COLO668 (cell line): ENCODE data around the gene PPP1R7.

Source experiments
- DNase-seq: peaks from one replicate; lab custom pipeline; 2025; ENCODE audit not compliant: unreplicated experiment; lab: John Stamatoyannopoulos, UW

Gene PPP1R7

DNA sequence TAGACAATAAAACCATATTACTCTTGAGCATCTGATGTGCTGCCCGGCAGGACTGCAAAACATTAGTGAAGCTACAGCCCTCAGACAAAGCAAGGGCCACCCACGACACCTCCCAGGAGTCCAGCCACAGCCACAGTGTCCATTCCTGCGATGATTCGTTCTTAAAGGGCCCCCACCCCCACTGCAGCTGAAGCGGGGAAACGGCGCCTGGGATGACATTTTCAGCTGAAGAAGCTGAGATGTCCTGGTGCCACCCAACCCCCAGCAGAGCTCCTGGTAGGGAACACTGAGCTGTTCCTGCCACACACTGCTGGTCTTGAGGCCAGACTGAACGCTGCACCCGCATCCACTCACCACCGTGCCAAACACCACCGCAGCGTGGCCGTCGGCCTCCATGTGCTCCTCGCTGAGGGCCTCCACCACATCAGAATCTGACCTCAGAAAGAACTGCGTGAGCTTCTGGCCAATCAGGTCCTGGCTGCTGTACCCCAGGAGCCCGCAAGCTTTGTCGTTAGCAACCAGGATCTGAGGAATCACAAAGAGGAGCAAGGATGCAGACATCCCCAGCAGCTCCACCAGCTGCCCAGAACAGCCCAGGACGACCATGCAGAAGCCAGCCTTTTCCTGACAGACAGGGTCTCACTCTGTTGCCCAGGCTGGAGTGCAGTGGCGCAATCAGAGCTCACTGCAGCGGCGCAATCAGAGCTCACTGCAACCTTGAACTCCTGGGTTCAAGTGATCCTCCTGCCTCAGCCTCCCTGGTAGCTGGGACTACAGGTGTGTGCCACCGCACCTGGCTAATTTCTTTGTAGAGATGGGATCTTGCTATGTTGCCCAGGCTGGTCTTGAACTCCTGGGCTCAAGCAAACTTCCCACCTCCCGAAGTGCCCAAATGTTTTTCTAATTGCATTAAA is 10.5 kb upstream of the PPP1R7 start:
- DNase-seq: no peak

- no peak for DNase-seq
Observed at GRCh38 chr2:241140445-241140840, 9.8 kb upstream of the PPP1R7 start.

DNA sequence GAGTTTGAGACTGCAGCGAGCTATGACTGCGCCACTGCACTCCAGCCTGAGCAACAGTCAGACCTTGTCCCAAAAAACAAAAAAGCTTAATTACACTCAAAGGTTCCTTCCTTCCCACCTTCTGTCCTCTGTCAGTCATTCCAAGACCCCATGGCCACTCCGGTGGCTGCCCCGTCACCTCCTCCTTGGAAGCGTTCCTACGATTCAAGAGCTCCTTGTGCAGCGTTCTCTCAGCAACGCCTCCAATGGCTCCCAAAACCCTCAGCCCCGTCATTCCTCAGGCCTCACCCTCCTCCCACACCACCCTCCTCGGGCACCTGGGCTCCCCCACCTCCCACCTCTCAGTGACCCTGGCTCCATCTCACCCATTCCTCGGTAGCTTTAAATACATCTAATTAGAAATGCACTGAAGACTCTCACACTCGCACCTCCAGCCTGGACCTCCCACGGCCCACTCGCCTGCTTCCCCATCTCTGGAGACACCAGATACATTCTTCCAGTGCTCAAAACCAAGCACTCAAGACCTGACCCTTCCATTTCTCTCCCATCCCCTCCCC is 9.0 kb upstream of the PPP1R7 start:
- DNase-seq: no peak

DNA sequence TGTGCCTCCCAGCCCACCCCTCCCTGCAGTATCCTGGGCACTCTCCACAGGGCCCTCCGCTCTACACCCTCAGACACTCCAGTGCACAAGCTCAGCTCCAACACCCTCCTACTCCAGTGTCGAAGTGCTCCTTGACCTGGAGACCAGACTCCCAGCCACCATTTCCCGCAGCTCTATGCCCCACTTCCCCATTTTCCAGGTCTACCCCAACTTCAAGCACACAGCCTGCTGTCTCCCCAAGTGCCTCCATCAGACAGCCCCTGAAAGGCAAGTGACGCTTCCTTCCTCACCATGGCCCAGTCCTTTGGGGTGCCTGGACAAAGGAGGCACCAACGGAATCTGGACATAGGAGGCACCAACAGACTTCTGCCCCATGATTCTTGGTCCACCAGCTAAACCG is 8.2 kb upstream of the PPP1R7 start:
- no peak for DNase-seq

DNA sequence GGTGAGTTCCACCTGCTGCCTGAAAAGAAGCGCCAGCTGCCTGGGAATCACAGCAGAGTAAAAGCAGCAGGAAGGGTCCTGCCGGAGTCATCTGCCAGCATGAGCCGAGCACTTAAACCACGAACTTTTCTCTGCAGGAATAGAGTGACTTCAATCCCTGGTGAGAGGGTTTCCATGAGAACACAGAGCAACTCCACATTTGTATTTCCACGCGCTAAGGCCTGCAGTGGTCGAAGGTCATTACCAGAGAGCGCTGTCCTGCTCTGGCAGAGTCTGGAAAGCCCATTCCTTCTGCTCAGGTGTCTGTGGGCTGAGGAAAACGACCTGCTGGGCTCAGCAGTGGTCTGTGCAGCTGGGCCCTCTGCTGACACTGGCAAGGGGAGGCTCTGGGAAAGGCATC is 7.7 kb upstream of the PPP1R7 start:
- DNase-seq: no peak

DNA sequence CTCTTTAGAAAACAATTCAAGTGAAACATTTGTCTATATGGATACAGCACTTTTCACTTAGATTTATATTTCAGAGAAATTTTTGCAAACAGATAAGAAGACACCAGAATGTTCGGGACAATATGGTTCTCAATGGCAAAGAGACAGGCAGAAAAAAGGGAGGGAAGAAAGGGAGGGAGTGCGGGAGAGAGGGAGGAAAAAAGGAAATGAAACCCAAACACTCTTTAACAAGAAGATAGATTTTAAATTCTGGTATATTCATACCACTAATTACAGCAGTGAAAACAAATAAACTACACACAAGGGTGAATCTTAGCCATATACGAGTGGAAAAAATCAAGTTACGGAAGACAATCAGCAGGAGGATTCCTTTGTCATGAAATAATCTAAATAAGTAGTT is 4.0 kb upstream of the PPP1R7 start:
- DNase-seq: no peak

GRCh38 chr2:241147336-241147735 is 2.9 kb upstream of the PPP1R7 start:
- no peak for DNase-seq

DNA sequence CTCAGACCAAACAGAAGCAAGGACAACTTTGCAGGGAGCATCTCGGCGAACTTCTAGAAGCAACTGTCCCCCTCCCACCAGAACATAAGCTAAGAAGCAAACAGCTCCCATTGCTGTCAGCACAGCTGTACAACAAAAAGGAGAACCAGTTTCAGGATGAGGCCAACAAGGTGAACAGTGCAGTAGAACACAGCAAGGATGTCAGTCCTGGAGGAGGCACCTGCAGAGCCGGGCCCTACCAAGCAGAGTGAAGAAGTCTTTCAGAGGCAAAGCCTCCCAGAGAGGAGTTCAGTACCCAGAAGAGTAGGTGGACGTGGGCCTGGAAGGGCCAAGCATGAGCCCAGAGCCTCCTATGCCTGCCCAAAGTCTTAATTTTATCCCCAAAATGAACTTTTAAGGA is 2.0 kb upstream of the PPP1R7 start:
- DNase-seq: no peak

DNA sequence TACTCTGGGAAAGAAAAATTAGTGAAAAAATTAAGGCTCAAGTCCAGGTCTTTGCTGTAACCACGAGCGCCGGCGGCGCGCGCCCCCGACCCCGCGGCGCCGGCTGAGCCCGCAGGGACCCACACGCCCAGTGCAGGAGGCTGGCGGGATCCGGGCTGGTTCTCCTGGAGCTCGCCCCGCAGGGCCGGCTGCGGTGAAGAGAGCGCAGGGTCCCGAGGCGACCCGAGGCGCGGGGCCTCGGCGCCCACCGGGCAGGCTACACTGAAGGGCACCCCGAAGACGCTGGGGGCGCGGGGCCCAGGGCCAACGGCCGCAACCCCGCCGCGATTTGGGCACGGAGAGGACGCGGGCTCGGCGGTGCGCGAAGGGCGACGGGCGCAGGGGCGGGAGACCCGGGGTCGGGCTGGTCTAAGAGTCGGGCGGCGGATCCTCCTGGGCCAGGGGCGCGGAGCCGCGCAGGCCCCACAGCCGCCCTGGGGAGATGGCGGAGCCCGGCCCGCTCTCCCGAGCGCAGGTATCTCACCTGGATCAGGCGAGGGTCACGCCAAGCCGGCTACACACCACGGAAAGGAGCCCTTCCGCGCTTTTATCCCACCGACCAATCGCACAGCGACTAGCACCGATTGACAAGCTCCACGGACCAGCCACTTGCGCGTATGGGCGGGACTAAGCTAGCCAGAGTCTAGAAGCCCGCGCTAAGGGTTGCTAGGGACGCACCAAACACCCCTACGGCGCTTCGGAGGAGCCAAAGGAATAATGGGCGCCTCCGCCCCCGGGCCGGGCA is 1.2 kb upstream of the PPP1R7 start, which contains the start of gene PASK:
PASK (minus strand) TSS at position 582 of the 784 bp plus-strand sequence. CDS start 6,440 bp downstream, outside the sequence.
- DNase-seq: peak; percentile 97

DNA sequence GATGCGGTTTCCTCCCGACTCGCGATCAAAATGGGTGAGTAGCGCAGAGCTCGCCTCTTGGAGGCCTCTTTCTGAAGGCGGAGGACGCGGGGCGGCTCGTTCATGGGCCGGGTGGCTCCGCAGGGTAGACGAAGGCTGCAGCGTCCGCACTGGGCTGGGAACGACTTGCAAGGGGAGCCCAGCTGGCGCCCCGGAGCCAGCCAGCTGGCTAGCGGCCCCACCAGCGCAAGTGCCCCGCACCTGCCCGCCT is 667 bp upstream of the PPP1R7 start:
- DNase-seq: no peak

- no peak for DNase-seq
Observed at GRCh38 chr2:241150660-241151530, 628 bp downstream of the PPP1R7 start.

DNA sequence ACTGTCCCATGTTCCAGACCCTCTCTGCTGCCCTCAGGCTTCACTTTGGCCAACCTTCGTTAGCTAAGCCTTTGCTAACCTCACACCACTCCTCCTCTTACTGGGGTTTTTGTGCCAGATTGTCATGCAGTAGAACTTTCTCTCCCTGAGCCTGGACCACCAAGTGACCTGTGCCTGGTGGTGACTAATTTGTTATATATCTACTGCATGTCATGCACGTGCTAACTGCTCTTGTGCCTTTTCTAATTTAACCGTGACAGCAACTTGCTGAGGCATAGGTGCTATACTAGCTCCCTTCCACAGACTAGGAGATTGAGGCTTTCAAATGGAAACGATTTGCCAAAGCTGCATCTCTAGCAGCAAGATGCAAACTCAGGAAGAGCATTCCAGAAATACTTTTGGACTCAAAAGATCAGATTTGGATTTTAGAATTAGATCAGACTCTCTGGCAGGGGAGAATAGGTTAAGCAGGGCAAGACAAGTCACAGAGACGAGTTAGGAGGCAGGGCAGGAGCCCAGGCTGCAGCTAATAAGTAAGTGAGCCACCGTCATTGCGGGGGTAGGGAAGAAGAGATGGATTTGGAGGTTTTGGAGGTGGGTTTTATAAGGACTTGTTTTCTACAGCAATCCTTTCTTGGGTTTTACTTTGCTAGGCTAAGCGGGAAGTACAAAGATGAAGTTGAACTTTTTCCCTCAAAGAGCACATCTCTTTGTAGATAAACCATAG is 1.8 kb downstream of the PPP1R7 start:
- DNase-seq: no peak

GRCh38 chr2:241153616-241154015 is 3.3 kb downstream of the PPP1R7 start:
- DNase-seq: no peak

DNA sequence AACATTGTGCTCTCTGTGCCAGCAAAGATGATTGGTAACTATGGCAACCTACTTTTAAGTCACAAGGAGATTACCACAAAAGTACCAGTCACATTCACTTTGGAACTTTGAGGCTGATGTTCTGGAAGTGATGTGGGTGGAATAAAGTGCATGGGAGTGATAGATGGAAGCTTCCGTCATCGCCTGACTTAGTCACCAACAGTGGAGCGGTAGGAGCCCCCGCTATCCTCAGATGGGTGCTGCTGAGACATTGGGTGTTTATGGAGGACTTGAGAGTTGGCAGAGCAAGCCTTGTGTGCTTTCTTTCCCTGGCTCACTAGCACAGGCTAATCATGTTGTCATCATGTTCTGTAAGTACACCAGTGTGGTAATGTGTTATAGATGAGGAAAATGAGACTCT is 4.6 kb downstream of the PPP1R7 start:
- no peak for DNase-seq

DNA sequence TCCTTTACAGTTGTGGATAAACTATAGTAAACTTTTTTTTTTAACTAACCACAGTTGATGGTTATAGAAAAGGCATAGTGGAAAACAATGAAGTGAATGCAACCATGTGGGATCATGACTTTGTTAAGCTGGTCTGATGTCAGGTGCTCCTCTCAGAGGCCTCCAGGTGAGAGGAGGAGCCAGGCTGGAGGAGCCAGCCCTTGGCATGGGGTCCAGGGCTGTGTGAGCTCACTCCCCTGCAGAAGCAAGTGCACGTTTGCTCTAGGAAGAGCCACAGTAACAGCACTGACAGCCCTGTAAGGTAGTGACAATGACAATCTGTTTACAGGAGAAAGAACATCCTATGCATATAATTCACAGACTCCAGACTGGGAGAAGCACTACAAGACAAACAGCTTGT is 5.7 kb downstream of the PPP1R7 start:
- DNase-seq: no peak

GRCh38 chr2:241156971-241157441 is 6.7 kb downstream of the PPP1R7 start:
- DNase-seq: no peak

DNA sequence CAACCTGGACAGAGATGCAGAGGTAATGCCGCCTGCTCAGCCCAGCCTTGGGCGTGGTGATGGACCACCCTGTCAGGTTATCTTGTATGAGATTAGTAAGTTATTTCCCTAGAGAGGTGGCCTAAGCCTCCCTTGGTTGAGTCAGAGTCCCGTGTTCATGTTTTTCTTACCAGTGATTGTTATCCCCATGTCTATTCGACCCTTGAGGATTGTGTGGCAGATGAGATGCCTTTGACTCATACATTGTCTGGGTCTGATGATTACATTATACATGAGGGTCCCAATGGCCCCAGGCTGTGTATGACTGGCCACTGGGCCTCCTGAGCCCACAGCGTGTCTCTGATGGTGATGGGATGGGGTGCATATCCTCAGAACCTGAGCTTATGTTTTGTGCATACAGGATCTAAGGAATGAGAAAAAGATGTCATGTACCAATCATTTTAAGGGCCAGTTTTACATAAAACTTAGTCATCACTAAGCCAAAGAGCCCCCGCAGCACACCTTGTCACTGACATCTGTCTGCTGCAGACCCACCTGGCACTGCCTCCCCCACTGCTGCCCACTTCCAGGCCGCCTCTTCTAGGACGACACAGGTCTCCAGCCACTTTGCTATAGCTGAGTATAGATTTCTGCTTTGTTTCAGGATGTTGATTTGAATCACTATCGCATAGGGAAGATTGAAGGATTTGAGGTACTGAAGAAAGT is 7.7 kb downstream of the PPP1R7 start:
- no peak for DNase-seq

DNA sequence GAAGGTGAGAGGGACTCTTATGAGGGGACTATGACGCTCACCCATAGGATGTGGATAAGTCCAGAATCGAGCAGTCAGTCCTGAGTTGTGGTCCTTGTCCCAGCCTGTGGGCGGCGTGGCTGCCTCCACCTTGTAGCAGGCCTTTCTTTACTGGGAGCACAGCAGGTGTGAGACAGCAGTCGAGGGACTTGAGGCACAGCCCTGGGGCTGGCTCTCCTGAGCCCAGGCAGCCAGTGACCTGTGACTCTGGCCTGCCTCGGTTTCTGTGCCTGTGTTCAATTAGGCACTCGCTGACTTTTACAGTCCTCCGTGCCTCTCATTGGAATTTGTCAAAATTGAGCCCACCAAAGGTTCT is 8.3 kb downstream of the PPP1R7 start:
- no peak for DNase-seq

- DNase-seq: no peak
Observed at GRCh38 chr2:241159116-241159515, 8.8 kb downstream of the PPP1R7 start.

GRCh38 chr2:241160318-241160717 is 10.1 kb downstream of the PPP1R7 start:
- no peak for DNase-seq
